ENCODE measurements around the gene OR56A1.

Gene OR56A1

GRCh38 chr11:6012035-6012668 is 18.4 kb downstream of the OR56A1 start:
- Mint-ChIP-seq H3K27ac (no peak overlapping the region), H3K9me3 (peaks cover 4% of the 10 kb centered on the region), H3K36me3 (ENCODE audit: low read depth) (no peaks in the 10 kb centered on the region), H3K4me1 (ENCODE audit: low read depth) (no peaks in the 10 kb centered on the region), H3K4me3 (no peak overlapping the region), H3K27me3 (ENCODE audit: low read depth) (peaks cover 12% of the 10 kb centered on the region)

- Mint-ChIP-seq H3K9me3 (no peaks in the 10 kb centered on the region), H3K27ac (no peak within 1 kb of the TSS), H3K4me3 (no peak within 1 kb of the TSS), H3K27me3 (ENCODE audit: low read depth) (peaks cover 24% of the 10 kb centered on the region), H3K4me1 (ENCODE audit: low read depth) (no peaks in the 10 kb centered on the region), H3K36me3 (ENCODE audit: low read depth) (no peaks in the 10 kb centered on the region)
Measured at GRCh38 chr11:6006846-6007245, 23.7 kb downstream of the OR56A1 start, which contains the start of gene OR56A4. Gene OR56A4 (minus strand): TSS chr11:6006946. CDS start chr11:6002992, 3,954 bp downstream.

GRCh38 chr11:6006395-6006794 is 24.2 kb downstream of the OR56A1 start:
- Mint-ChIP-seq H3K36me3 (ENCODE audit: low read depth) (no peaks in the 10 kb centered on the region), H3K27me3 (ENCODE audit: low read depth) (peaks cover 24% of the 10 kb centered on the region), H3K4me3 (no peak overlapping the region), H3K4me1 (ENCODE audit: low read depth) (no peaks in the 10 kb centered on the region), H3K27ac (no peak overlapping the region), H3K9me3 (no peaks in the 10 kb centered on the region)

- Mint-ChIP-seq H3K4me1 (ENCODE audit: low read depth) (no peaks in the 10 kb centered on the region), H3K27ac (no peak overlapping the region), H3K36me3 (ENCODE audit: low read depth) (no peaks in the 10 kb centered on the region), H3K27me3 (ENCODE audit: low read depth) (peaks cover 12% of the 10 kb centered on the region), H3K9me3 (no peaks in the 10 kb centered on the region), H3K4me3 (no peak overlapping the region)
Measured at GRCh38 chr11:6002202-6002699, 28.3 kb downstream of the OR56A1 start.

GRCh38 chr11:5994791-5995190 is 35.8 kb downstream of the OR56A1 start:
- H3K9me3 Mint-ChIP-seq: no peaks in the 10 kb centered on the region
- no peak overlapping the region for H3K27ac Mint-ChIP-seq
- H3K36me3 Mint-ChIP-seq (ENCODE audit: low read depth): no peaks in the 10 kb centered on the region
- H3K4me1 Mint-ChIP-seq (ENCODE audit: low read depth): no peaks in the 10 kb centered on the region
- H3K27me3 Mint-ChIP-seq (ENCODE audit: low read depth): no peaks in the 10 kb centered on the region
- no peak overlapping the region for H3K4me3 Mint-ChIP-seq

GRCh38 chr11:5992604-5993251 is 37.8 kb downstream of the OR56A1 start:
- no peak overlapping the region for H3K4me3 Mint-ChIP-seq
- no peaks in the 10 kb centered on the region for H3K4me1 Mint-ChIP-seq (ENCODE audit: low read depth)
- H3K27ac Mint-ChIP-seq: no peak overlapping the region
- no peaks in the 10 kb centered on the region for H3K36me3 Mint-ChIP-seq (ENCODE audit: low read depth)
- H3K27me3 Mint-ChIP-seq (ENCODE audit: low read depth): no peaks in the 10 kb centered on the region
- no peaks in the 10 kb centered on the region for H3K9me3 Mint-ChIP-seq

GRCh38 chr11:5992150-5992549 is 38.4 kb downstream of the OR56A1 start:
- no peaks in the 10 kb centered on the region for H3K9me3 Mint-ChIP-seq
- no peaks in the 10 kb centered on the region for H3K4me1 Mint-ChIP-seq (ENCODE audit: low read depth)
- no peak overlapping the region for H3K4me3 Mint-ChIP-seq
- no peaks in the 10 kb centered on the region for H3K27me3 Mint-ChIP-seq (ENCODE audit: low read depth)
- no peak overlapping the region for H3K27ac Mint-ChIP-seq
- no peaks in the 10 kb centered on the region for H3K36me3 Mint-ChIP-seq (ENCODE audit: low read depth)

- H3K9me3 Mint-ChIP-seq: no peaks in the 10 kb centered on the region
- H3K4me1 Mint-ChIP-seq (ENCODE audit: low read depth): no peaks in the 10 kb centered on the region
- no peaks in the 10 kb centered on the region for H3K36me3 Mint-ChIP-seq (ENCODE audit: low read depth)
- no peak overlapping the region for H3K4me3 Mint-ChIP-seq
- H3K27me3 Mint-ChIP-seq (ENCODE audit: low read depth): no peaks in the 10 kb centered on the region
- H3K27ac Mint-ChIP-seq: no peak overlapping the region
Measured at GRCh38 chr11:5989203-5989602, 41.4 kb downstream of the OR56A1 start.

- no peak within 1 kb of the TSS for H3K4me3 Mint-ChIP-seq
- no peaks in the 10 kb centered on the region for H3K4me1 Mint-ChIP-seq (ENCODE audit: low read depth)
- no peaks in the 10 kb centered on the region for H3K36me3 Mint-ChIP-seq (ENCODE audit: low read depth)
- H3K9me3 Mint-ChIP-seq: no peaks in the 10 kb centered on the region
- no peaks in the 10 kb centered on the region for H3K27me3 Mint-ChIP-seq (ENCODE audit: low read depth)
- no peak within 1 kb of the TSS for H3K27ac Mint-ChIP-seq
Measured at GRCh38 chr11:5986885-5987284, 43.7 kb downstream of the OR56A1 start, which contains the start of gene OR52L1. Gene OR52L1 (minus strand): TSS chr11:5986985. CDS start chr11:5986930, 55 bp downstream.

- no peaks in the 10 kb centered on the region for H3K27me3 Mint-ChIP-seq (ENCODE audit: low read depth)
- H3K27ac Mint-ChIP-seq: no peak overlapping the region
- no peak overlapping the region for H3K4me3 Mint-ChIP-seq
- H3K4me1 Mint-ChIP-seq (ENCODE audit: low read depth): no peaks in the 10 kb centered on the region
- no peaks in the 10 kb centered on the region for H3K36me3 Mint-ChIP-seq (ENCODE audit: low read depth)
- peaks cover 4% of the 10 kb centered on the region for H3K9me3 Mint-ChIP-seq
Measured at GRCh38 chr11:5983443-5983842, 47.1 kb downstream of the OR56A1 start.

- Mint-ChIP-seq H3K27ac (no peak overlapping the region), H3K27me3 (ENCODE audit: low read depth) (peaks cover 3% of the 10 kb centered on the region), H3K36me3 (ENCODE audit: low read depth) (no peaks in the 10 kb centered on the region), H3K4me1 (ENCODE audit: low read depth) (no peaks in the 10 kb centered on the region), H3K4me3 (no peak overlapping the region), H3K9me3 (no peaks in the 10 kb centered on the region)
Measured at GRCh38 chr11:5973530-5973929, 57.0 kb downstream of the OR56A1 start.

All from T-helper 1 cell treated with Interleukin-12 subunit alpha and Interleukin-12 subunit beta and Interleukin-4 antibody, amounts not matched to agents 30 μg/mL and 1 μg/mL, for 36 hours (primary cell).